Activated T-cell treated with anti-CD3 and anti-CD28 coated beads for 4 hours (primary cell): ENCODE data around the gene ENOPH1.
A peak's percentile ranks its signal among the peaks of the same experiment; 100 is the strongest.
"Not testable (repeated sequence)": the region's sequence is repeated elsewhere in the genome, so short reads cannot be mapped to it uniquely, and the experiment has no call there.

Experiments
- DNase-seq: peaks from one replicate; pipeline ENCODE4 v3.0.0-alpha.2; 2020

ENOPH1 gene

GRCh38 chr4:82428969-82429727, 1.2 kb upstream of the ENOPH1 start:
- DNase-seq = peak; percentile 89

GRCh38 chr4:82429728-82430192, 630 bp upstream of the ENOPH1 start:
- DNase-seq = no peak

GRCh38 chr4:82430964-82431745, 765 bp downstream of the ENOPH1 start:
- DNase-seq = peak; percentile 22

GRCh38 chr4:82431831-82432230, 1.4 kb downstream of the ENOPH1 start:
- no peak for DNase-seq

GRCh38 chr4:82432596-82432995, 2.2 kb downstream of the ENOPH1 start:
- DNase-seq = no peak

- DNase-seq = no peak
These were observed 3.4 kb downstream of the ENOPH1 start for GRCh38 chr4:82433791-82434190.

- no peak for DNase-seq
These were observed 4.6 kb downstream of the ENOPH1 start for GRCh38 chr4:82434949-82435348.

- no peak for DNase-seq
These were observed 5.7 kb downstream of the ENOPH1 start for GRCh38 chr4:82436130-82436529.

GRCh38 chr4:82436780-82437179, 6.4 kb downstream of the ENOPH1 start:
- DNase-seq = no peak

- no peak for DNase-seq
These were observed 7.1 kb downstream of the ENOPH1 start for GRCh38 chr4:82437285-82438005.

- DNase-seq = no peak
These were observed 8.7 kb downstream of the ENOPH1 start for GRCh38 chr4:82439088-82439487.

- DNase-seq = no peak
These were observed 17.5 kb downstream of the ENOPH1 start for GRCh38 chr4:82447886-82448285.

- DNase-seq = no peak
These were observed 20.8 kb downstream of the ENOPH1 start for GRCh38 chr4:82450966-82451755.

- no peak for DNase-seq
These were observed 21.6 kb downstream of the ENOPH1 start for GRCh38 chr4:82452026-82452425.

GRCh38 chr4:82457266-82457665, 26.9 kb downstream of the ENOPH1 start:
- DNase-seq = no peak

GRCh38 chr4:82458729-82459128, 28.3 kb downstream of the ENOPH1 start:
- DNase-seq = no peak

- DNase-seq = no peak
These were observed 31.3 kb downstream of the ENOPH1 start for GRCh38 chr4:82461710-82462109.

GRCh38 chr4:82462415-82462831, 32.0 kb downstream of the ENOPH1 start:
- DNase-seq = peak; percentile 80

GRCh38 chr4:82463221-82463620, 32.8 kb downstream of the ENOPH1 start:
- no peak for DNase-seq

GRCh38 chr4:82467471-82467870, 37.1 kb downstream of the ENOPH1 start:
- DNase-seq = no peak

GRCh38 chr4:82469791-82470345, 39.5 kb downstream of the ENOPH1 start:
- no peak for DNase-seq

- not testable (repeated sequence) for DNase-seq
These were observed 42.7 kb downstream of the ENOPH1 start for GRCh38 chr4:82473080-82473479.
